NCI-H345 (cell line): ENCODE measurements around the gene ARHGEF25.
"Not testable (repeated sequence)": the region's sequence is repeated elsewhere in the genome, so short reads cannot be mapped to it uniquely, and the experiment has no call there.

ENCODE experiments used
- DNase-seq: peaks from one replicate; lab custom pipeline; 2025; lab: John Stamatoyannopoulos, UW

ARHGEF25 gene

GRCh38 chr12:57585156-57585555, 26.1 kb upstream of the ARHGEF25 start:
- DNase-seq, result no peak

- no peak for DNase-seq
Measured at GRCh38 chr12:57586128-57586527, 25.1 kb upstream of the ARHGEF25 start.

GRCh38 chr12:57586832-57587429, 24.3 kb upstream of the ARHGEF25 start:
- no peak for DNase-seq

- not testable (repeated sequence) for DNase-seq
Measured at GRCh38 chr12:57588951-57589610, 22.2 kb upstream of the ARHGEF25 start.

GRCh38 chr12:57590479-57590863, 20.8 kb upstream of the ARHGEF25 start:
- DNase-seq, result no peak

GRCh38 chr12:57590864-57591781, 20.1 kb upstream of the ARHGEF25 start, which contains the start of gene PIP4K2C:
Gene PIP4K2C (plus strand): TSS chr12:57591192. CDS start chr12:57591290, 98 bp downstream.
- DNase-seq, result peak; percentile 90

GRCh38 chr12:57591782-57592325, 19.4 kb upstream of the ARHGEF25 start:
- DNase-seq, result peak; percentile 15

GRCh38 chr12:57592551-57593165, 18.6 kb upstream of the ARHGEF25 start:
- no peak for DNase-seq

GRCh38 chr12:57593187-57593586, 18.0 kb upstream of the ARHGEF25 start:
- no peak for DNase-seq

- DNase-seq, result no peak
Measured at GRCh38 chr12:57600395-57600794, 10.8 kb upstream of the ARHGEF25 start.

- DNase-seq, result no peak
Measured at GRCh38 chr12:57602544-57602943, 8.7 kb upstream of the ARHGEF25 start.

GRCh38 chr12:57603324-57603723, 7.9 kb upstream of the ARHGEF25 start:
- no peak for DNase-seq

- no peak for DNase-seq
Measured at GRCh38 chr12:57603815-57604453, 7.3 kb upstream of the ARHGEF25 start.

- peak; percentile 69 for DNase-seq
Measured at GRCh38 chr12:57604454-57604991, 6.7 kb upstream of the ARHGEF25 start, which contains the start of gene DTX3. Gene DTX3 (plus strand): TSS chr12:57604824. CDS start chr12:57606518, 1,694 bp downstream.

- no peak for DNase-seq
Measured at GRCh38 chr12:57604992-57605810, 6.0 kb upstream of the ARHGEF25 start.

GRCh38 chr12:57605811-57606311, 5.4 kb upstream of the ARHGEF25 start:
- no peak for DNase-seq

- DNase-seq, result no peak
Measured at GRCh38 chr12:57606399-57606798, 4.8 kb upstream of the ARHGEF25 start.

- DNase-seq, result no peak
Measured at GRCh38 chr12:57606821-57607220, 4.4 kb upstream of the ARHGEF25 start.

GRCh38 chr12:57607958-57608663, 3.1 kb upstream of the ARHGEF25 start:
- no peak for DNase-seq
